ENCODE results near the gene DNAH9. TPM values are rescaled to one million over a fixed set of nuclear protein-coding genes. Genes with fewer than 3 reads are reported as not detected.

DNAH9 gene
- total and polyA plus RNA-seq, 4 donors, result under 0.01 to 0.09 TPM; not detected in 2

DNA sequence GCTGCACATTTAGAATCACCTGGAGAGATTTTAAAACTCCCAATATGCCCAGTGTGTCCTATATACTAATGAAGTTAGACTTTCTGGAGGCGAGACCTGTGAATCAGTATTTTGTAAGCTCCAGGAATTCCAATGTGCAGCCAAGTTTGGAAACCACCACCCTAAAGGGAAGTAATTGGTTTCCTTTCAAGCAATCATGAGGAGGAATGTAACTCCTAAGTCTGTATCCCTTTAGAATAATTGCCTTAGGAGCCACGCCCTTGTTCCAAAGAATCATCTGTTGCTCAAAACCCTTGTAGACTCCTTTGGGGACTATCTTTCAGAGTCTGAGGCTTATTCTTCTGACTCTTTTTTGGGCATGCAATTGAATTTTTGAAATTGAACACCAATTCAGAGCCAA lies 84.4 kb downstream of the DNAH9 start:
- H3K9me3 ChIP-seq (ENCODE audit: control insufficient read depth in 4 of 4, low read length in 3 of 4), result no peaks in the 10 kb centered on the region
- H3K27ac ChIP-seq (ENCODE audit: low read depth in 1 of 2, low read length in 2 of 2), result no peak overlapping the region
- H3K9ac ChIP-seq (ENCODE audit: low read depth in 1 of 2, low read length in 2 of 2), result no peak overlapping the region
- DNase-seq (ENCODE audit: low spot score), result no peak
- TF ChIP-seq, protein P1, sequence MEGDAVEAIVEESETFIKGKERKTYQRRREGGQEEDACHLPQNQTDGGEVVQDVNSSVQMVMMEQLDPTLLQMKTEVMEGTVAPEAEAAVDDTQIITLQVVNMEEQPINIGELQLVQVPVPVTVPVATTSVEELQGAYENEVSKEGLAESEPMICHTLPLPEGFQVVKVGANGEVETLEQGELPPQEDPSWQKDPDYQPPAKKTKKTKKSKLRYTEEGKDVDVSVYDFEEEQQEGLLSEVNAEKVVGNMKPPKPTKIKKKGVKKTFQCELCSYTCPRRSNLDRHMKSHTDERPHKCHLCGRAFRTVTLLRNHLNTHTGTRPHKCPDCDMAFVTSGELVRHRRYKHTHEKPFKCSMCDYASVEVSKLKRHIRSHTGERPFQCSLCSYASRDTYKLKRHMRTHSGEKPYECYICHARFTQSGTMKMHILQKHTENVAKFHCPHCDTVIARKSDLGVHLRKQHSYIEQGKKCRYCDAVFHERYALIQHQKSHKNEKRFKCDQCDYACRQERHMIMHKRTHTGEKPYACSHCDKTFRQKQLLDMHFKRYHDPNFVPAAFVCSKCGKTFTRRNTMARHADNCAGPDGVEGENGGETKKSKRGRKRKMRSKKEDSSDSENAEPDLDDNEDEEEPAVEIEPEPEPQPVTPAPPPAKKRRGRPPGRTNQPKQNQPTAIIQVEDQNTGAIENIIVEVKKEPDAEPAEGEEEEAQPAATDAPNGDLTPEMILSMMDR (IDR thresholded peaks at IDR 0.05; ENCODE audit: low read depth, low read length, missing input control), result no peak
- no peak for TF ChIP-seq YY1 (IDR thresholded peaks at IDR 0.05)
- no peak for TF ChIP-seq HNF4G (IDR thresholded peaks at IDR 0.05)
- H3K36me3 ChIP-seq (ENCODE audit: control insufficient read depth in 4 of 4, insufficient read depth in 3 of 4, low read depth in 1 of 4, low read length in 3 of 4), result no peaks in the 10 kb centered on the region
- H3K4me1 ChIP-seq (ENCODE audit: control insufficient read depth in 4 of 4, insufficient read depth in 4 of 4, low read length in 3 of 4), result no peaks in the 10 kb centered on the region
- no peaks in the 10 kb centered on the region for H3K27me3 ChIP-seq (ENCODE audit: control insufficient read depth in 4 of 4, insufficient read depth in 4 of 4, low read length in 3 of 4)
- 84% methylated on average over 2 of the region's 2 CpGs for WGBS
- H3K4me3 ChIP-seq (ENCODE audit: low read depth in 1 of 3, low read length in 3 of 3), result no peak overlapping the region

DNA sequence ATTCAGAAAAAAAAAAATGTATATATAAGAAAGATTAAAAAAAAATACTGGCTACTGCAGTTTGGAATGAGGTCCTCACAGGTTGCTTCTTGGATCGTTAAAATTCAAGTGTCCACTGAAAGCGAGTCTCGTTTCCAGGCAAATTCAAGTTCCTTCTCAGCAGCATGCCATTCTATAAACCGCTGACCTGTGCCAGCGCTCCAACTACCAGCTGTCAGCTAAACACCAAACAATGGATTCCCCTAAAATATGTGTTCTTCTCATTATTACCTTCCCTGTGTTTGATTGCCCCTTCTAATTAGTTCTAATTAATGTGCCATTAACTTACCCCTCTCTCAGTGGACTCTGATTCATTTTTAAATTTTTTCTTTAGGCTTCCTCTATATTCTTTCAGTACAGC lies 92.4 kb downstream of the DNAH9 start:
- Histone ChIP-seq H3K4me3 (ENCODE audit: low read depth in 1 of 3, low read length in 3 of 3) (no peak overlapping the region), H3K4me1 (ENCODE audit: control insufficient read depth in 4 of 4, insufficient read depth in 4 of 4, low read length in 3 of 4) (no peaks in the 10 kb centered on the region), H3K27ac (ENCODE audit: low read depth in 1 of 2, low read length in 2 of 2) (no peak overlapping the region), H3K27me3 (ENCODE audit: control insufficient read depth in 4 of 4, insufficient read depth in 4 of 4, low read length in 3 of 4) (peaks cover 0 to 3% (median 0%) of the 10 kb centered on the region in 4 donors), H3K36me3 (ENCODE audit: control insufficient read depth in 4 of 4, insufficient read depth in 3 of 4, low read depth in 1 of 4, low read length in 3 of 4) (no peaks in the 10 kb centered on the region), H3K9ac (ENCODE audit: low read depth in 1 of 2, low read length in 2 of 2) (no peak overlapping the region), H3K9me3 (ENCODE audit: control insufficient read depth in 4 of 4, low read length in 3 of 4) (no peaks in the 10 kb centered on the region)
- no peak for DNase-seq (ENCODE audit: low spot score)
- TF ChIP-seq HNF4A (conservative IDR thresholded peaks at IDR 0.05) (no peak), SP1 (IDR thresholded peaks at IDR 0.05) (no peak), RAD21 (IDR thresholded peaks at IDR 0.05) (no peak), GABPA (IDR thresholded peaks at IDR 0.05 in 1 of 2, conservative IDR thresholded peaks at IDR 0.05 in 1 of 2) (no peak), JUND (IDR thresholded peaks at IDR 0.05) (no peak), FOXA2 (IDR thresholded peaks at IDR 0.05) (no peak), RXRA (IDR thresholded peaks at IDR 0.05) (no peak), HNF4G (IDR thresholded peaks at IDR 0.05) (no peak), TAF1 (conservative IDR thresholded peaks at IDR 0.05) (no peak), FOXA1 (IDR thresholded peaks at IDR 0.05) (no peak), YY1 (IDR thresholded peaks at IDR 0.05) (no peak)
- TF ChIP-seq, protein P2, sequence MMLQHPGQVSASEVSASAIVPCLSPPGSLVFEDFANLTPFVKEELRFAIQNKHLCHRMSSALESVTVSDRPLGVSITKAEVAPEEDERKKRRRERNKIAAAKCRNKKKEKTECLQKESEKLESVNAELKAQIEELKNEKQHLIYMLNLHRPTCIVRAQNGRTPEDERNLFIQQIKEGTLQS (IDR thresholded peaks at IDR 0.05), result no peak
- WGBS, result 82% methylated on average over 5 of the region's 5 CpGs

DNA sequence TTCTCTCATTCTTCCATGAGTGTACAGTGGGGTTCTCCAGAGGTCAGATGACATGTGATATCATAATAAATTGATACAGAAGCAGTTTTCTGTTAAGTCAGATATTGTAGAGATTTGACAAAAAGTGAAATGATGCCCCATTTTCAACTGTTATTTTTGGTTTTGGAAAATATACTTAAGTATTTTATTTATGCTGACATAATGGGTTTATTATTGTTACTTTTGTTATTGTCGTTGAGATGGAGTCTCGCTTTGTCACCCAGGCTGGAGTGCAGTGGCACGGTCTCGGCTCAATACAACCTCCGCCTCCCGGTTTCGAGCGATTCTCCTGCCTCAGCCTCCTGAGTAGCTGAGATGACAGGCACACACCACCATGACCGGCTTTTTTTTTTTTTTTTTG lies 94.4 kb downstream of the DNAH9 start:
- H3K4me3 ChIP-seq (ENCODE audit: low read depth in 1 of 3, low read length in 3 of 3), result no peak overlapping the region
- 92% methylated on average over 9 of the region's 9 CpGs for WGBS
- H3K9ac ChIP-seq (ENCODE audit: low read depth in 1 of 2, low read length in 2 of 2), result no peak overlapping the region
- no peaks in the 10 kb centered on the region for H3K4me1 ChIP-seq (ENCODE audit: control insufficient read depth in 4 of 4, insufficient read depth in 4 of 4, low read length in 3 of 4)
- H3K9me3 ChIP-seq (ENCODE audit: control insufficient read depth in 4 of 4, low read length in 3 of 4), result no peaks in the 10 kb centered on the region
- no peaks in the 10 kb centered on the region for H3K36me3 ChIP-seq (ENCODE audit: control insufficient read depth in 4 of 4, insufficient read depth in 3 of 4, low read depth in 1 of 4, low read length in 3 of 4)
- peaks cover 0 to 3% (median 0%) of the 10 kb centered on the region in 4 donors for H3K27me3 ChIP-seq (ENCODE audit: control insufficient read depth in 4 of 4, insufficient read depth in 4 of 4, low read length in 3 of 4)
- no peak for DNase-seq (ENCODE audit: low spot score)
- H3K27ac ChIP-seq (ENCODE audit: low read depth in 1 of 2, low read length in 2 of 2), result no peak overlapping the region
- no peak for TF ChIP-seq YY1 (IDR thresholded peaks at IDR 0.05)

DNA sequence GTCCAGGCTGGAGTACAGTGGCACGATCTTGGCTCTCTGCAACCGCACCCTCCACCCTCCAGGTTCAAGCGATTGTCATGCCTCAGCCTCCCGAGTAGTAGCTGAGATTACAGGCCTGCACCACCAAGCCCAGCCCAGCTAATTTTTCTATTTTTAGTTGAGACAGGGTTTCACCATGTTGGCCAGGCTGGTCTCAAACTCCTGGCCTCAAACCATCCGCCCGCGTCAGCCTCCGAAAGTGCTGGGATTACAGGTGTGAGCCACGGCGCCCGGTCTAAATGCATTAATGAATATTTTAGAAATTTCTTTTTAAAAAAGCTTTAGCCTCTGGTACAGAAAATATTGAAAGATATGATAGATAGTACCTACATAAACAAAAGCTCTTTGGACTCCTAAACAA lies 95.0 kb downstream of the DNAH9 start:
- Histone ChIP-seq H3K27ac (ENCODE audit: low read depth in 1 of 2, low read length in 2 of 2) (no peak overlapping the region), H3K9ac (ENCODE audit: low read depth in 1 of 2, low read length in 2 of 2) (no peak overlapping the region), H3K4me1 (ENCODE audit: control insufficient read depth in 4 of 4, insufficient read depth in 4 of 4, low read length in 3 of 4) (no peaks in the 10 kb centered on the region), H3K4me3 (ENCODE audit: low read depth in 1 of 3, low read length in 3 of 3) (no peak overlapping the region), H3K36me3 (ENCODE audit: control insufficient read depth in 4 of 4, insufficient read depth in 3 of 4, low read depth in 1 of 4, low read length in 3 of 4) (no peaks in the 10 kb centered on the region), H3K27me3 (ENCODE audit: control insufficient read depth in 4 of 4, insufficient read depth in 4 of 4, low read length in 3 of 4) (peaks cover 0 to 1% (median 0%) of the 10 kb centered on the region in 4 donors), H3K9me3 (ENCODE audit: control insufficient read depth in 4 of 4, low read length in 3 of 4) (no peaks in the 10 kb centered on the region)
- no peak for DNase-seq (ENCODE audit: low spot score)
- WGBS, result 93% methylated on average over 11 of the region's 11 CpGs
- no peak for TF ChIP-seq FOXA1 (IDR thresholded peaks at IDR 0.05)
- TF ChIP-seq RXRA (IDR thresholded peaks at IDR 0.05), result no peak
- TF ChIP-seq, protein P2 (IDR thresholded peaks at IDR 0.05), result no peak
- TF ChIP-seq HNF4G (IDR thresholded peaks at IDR 0.05), result no peak
- TF ChIP-seq EGR1 (IDR thresholded peaks at IDR 0.05; ENCODE audit: low read depth in 2 of 2), result no peak
- TF ChIP-seq, protein P3, sequence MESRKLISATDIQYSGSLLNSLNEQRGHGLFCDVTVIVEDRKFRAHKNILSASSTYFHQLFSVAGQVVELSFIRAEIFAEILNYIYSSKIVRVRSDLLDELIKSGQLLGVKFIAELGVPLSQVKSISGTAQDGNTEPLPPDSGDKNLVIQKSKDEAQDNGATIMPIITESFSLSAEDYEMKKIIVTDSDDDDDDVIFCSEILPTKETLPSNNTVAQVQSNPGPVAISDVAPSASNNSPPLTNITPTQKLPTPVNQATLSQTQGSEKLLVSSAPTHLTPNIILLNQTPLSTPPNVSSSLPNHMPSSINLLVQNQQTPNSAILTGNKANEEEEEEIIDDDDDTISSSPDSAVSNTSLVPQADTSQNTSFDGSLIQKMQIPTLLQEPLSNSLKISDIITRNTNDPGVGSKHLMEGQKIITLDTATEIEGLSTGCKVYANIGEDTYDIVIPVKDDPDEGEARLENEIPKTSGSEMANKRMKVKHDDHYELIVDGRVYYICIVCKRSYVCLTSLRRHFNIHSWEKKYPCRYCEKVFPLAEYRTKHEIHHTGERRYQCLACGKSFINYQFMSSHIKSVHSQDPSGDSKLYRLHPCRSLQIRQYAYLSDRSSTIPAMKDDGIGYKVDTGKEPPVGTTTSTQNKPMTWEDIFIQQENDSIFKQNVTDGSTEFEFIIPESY (IDR thresholded peaks at IDR 0.05), result no peak
- TF ChIP-seq NR2F2 (IDR thresholded peaks at IDR 0.05), result no peak
- TF ChIP-seq JUND (IDR thresholded peaks at IDR 0.05), result no peak
- no peak for TF ChIP-seq SP1 (IDR thresholded peaks at IDR 0.05)
- no peak for TF ChIP-seq RAD21 (IDR thresholded peaks at IDR 0.05)
- TF ChIP-seq FOXA2 (IDR thresholded peaks at IDR 0.05), result no peak

Measured in liver (tissue), 9 donors.